Activated CD8-positive, alpha-beta memory T cell treated with anti-CD3 and anti-CD28 coated beads, Interleukin-2, amount 50 U/mL, for 48 hours (primary cell): ENCODE results near the gene EPHA2.

Experiments
- DNase-seq: peaks from one replicate; pipeline ENCODE4 v3.0.0-alpha.2; 2020

EPHA2 gene

DNA sequence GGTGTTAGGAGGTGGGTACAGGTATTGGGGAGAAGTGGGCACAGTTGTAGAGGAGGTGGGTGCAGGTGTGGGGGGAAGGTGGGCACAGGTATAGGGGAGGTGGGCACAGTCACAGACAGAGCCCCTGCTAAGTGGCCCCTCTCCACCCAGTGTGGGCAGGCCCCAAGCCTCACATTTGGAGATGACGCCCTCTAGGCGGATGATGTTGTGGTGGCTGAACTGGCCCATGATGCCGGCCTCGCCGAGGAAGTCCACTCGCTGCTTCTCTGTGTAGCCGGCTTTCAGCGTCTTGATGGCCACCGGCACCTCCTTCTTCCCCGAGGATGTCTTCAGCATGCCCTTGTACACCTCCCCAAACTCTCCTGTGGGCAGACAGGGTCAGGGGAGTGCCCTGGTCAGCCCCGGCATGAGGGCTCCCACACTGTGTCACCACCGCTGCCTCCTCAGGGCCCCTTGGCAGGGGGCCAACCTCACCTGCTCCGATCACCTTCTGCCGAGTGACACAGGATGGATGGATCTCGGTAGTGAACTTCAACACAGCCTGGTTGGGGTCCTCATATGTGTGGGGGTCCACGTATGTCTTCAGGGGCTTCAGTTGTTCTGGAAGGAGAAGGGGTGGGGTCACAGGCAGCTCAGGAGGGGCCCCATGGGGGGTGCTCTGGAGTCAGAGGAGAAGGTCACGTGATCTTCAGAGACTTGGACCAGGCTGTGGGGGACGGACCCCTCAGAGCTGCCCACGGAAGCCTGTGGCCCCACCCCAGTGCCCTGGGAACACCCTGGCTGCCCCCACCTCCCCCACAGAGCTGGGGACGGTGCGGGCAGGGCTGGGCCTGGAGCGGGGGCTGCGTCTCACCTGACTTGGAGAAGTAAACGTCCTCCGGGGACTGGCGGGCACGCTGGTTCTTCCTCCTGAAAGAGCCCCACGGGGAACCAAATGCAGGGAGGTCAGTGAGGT, 22.6 kb downstream of the EPHA2 start:
- no peak for DNase-seq

DNA sequence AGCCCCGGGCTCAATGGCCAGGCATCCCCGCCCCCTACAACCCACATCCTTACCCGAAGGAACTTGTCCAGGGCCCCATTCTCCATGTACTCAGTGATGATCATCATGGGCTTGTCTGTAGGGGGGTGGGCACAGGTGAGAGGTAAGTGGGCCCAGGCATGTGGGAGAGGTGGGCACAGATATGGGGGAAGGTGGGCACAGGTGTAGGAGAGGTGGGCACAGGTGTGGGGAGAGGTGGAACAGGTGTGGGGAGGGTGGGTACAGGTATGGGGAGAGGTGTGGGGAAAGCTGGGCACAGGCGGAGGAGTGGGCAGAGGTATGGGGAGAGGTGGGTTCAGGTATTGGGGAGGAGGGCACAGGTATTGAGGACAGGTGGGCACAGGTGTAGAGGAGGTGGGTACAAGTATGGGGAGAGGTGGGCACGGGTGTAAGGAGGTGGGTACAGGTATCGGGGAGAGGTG, 23.5 kb downstream of the EPHA2 start:
- DNase-seq: no peak

DNA sequence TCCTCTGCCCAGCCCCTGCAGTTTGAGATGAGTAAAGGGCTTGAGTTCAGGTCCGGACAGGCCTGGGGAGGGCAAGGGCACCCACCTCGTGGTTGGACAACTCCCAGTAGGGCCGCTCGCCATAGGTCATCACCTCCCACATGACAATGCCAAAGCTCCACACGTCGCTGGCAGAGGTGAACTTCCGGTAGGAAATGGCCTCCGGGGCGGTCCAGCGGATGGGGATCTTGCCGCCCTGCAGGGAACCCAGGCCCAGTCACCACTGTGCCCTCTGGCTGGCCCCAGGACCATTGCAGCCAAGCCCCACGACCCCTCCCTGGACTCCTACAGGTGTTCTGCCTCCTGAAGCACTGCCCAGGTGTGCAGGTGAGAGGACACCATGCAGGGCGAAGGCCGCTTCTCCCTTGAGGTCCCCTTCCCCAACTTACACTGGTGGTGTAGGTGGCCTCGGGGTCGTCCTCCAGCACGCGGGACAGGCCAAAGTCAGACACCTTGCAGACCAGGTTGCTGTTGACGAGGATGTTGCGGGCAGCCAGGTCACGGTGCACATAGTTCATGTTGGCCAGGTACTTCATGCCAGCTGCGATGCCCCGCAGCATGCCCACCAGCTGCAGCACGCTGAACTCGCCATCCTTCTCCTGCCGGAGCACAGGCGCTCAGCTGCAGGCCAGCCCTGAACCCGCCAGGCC, 24.1 kb downstream of the EPHA2 start:
- no peak for DNase-seq

DNA sequence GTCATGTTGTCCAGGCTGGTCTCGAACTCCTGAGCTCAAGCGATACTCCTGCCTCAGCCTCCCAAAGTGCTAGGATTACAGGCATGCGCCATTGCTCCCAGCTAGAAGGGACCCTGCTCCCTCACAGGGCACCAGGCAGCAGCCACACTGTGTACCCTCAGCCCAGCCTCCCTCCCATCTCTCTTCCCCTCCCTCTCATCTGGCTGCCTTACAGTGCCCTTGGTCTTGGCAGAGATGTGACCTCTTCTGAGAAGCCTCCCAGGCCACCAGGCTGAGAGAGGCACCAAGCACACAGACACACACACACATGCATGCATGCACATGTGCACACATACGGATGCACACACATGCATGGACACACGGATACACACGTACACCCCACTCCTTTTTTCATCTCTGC, 25.0 kb downstream of the EPHA2 start:
- DNase-seq: no peak

DNA sequence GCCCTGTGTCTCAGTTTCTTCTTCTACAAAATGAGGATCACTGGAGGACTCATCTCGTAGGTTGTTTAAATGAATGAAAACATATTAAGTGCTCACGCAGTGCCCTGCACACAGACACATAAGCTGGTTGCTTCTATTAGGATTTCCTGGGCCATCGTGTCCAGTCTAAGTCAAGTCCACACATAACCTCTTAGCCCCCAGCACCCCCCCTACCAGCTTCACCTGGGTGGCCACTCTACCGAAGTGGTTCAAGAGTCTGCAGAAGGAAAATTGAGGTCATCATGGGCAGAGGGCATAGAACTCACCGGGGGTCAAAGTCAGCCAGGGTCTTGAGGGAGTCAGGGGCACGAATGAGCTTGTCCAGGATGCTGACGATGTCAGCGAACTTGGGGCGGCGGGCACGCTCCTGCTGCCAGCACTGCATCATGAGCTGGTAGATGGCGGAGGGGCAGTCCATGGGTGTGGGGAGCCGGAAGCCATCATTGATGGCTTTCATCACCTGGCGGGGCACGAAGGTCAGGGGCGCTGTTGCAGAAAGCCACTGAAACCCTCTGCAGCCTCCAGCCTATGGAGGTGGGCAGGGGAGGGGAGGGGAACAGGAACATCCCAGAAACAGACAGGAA, 25.8 kb downstream of the EPHA2 start:
- DNase-seq: no peak

DNA sequence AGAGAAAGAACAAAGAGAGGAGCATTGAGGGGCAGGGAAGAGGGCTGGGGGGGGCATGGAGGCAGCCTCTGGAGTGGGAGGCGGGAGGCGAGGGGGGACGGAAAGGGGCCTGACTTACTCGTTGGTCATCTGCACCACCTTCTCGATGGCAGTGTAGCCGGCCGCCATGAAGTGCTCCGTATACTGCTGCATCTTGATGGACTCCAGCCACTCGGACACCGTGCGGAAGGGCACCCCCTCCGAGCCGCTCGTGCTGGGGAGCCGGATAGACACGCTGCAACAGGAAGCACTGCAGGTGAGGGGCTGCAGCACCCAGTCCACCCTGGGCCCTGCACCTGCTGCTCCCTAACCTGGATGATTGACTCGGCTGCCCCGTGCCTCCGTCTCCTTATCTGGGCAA, 26.6 kb downstream of the EPHA2 start:
- DNase-seq: no peak

DNA sequence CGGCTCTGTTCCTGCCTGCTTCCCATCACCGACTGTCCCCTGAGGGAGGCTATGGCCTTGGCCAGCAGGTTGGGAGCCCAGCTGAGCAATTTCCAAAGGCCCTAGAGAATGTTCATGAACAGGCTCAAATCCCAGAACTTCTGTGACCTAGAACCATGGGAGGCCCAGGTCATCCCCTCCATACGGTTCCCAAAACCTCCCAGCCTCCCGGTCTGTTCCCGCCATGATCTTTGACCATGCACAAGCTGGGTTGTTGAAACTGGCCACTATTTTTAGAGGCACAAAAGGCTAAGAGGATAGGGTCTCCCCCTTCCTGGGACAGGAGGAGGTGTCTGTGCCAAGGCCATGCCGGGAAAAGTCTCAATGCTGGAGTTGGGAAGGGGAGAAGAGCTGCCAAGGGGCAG, 27.5 kb downstream of the EPHA2 start:
- DNase-seq: no peak

DNA sequence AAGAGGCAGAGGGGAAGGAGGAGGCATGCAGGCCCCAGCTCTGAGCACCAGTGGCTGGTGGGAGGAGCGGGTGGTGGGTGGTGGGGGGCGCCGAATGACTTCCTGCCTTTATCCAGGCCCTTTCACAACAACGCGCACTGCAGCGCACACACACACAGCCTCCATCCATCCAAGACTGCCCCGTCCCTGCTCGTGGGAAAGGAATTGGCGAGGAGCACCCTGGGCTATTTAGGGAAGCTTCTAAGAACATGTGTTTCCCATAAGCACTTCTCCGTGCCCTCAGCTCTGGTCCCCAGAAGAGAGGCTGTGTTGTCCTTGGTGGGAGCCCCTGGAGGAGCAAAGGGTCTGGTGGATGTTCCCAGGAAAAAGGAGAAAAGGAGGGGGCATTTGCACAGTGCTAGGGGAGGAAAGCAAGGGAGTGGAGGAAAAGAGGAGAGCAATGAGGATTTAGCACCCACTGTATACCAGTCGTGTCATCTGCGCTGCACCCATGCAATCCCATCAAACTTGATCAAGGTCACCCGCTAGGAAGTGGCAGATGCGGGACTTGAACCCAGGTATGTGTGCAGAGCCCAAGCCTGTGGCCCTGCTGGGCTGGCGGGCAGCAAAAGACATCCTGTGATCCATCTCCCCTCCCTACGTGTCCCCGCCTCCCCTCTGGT, 28.1 kb downstream of the EPHA2 start:
- DNase-seq: no peak

DNA sequence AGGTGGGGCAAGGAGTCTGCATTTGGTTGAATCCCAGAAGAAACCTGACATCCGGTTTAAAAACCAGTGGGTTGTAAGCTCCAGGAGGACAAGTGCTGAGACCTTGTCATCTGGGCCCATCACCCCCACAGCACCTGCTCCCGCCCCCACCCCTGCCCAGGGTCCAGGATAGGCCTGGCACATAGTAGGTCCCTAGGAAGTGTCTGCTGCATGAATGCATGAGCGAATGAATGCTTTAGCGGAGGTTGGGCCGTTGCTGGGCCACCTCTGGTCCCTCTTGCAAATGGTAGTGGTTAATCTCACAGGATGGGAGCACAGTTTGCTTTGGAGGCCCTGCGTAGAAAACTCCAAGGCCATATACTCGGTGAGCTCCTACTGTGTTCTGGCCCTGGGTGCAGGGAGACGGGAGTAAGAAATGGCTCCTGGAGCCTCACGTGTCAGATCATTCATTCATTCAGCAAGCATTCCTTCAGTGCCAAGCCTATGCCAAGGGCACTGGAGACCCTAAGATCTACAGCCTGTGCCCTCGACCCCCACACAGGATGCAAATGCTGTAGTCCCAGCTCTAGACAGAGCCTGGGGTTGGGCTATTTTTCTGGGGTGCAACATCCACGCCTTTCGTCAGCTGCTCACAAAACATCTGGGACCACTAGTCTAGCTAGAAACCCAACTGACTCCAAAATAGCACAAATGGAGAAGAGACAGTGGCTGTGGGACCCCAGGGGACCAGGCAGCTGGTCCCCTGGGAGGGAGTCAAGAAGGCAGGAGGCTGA, 28.9 kb downstream of the EPHA2 start:
- DNase-seq: no peak

DNA sequence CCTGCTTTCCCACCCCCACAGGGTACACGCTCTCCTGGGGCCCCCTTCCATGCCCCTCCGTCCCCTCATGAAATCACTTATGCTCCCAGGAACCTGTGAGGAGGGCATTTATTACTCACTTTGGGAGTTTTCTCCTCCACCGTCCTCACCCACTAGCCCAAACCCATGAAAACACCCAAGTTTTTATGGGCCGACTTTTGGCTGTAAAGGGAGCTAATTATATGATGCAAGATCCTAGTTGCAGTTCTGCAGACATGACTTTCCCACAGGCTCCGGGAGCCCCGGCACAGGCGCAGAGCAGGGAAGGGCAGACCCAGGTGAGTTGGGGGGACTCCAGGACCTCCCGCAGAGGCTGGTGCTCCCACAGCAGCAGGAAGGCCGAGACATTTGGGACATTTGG, 29.7 kb downstream of the EPHA2 start:
- DNase-seq: no peak

DNA sequence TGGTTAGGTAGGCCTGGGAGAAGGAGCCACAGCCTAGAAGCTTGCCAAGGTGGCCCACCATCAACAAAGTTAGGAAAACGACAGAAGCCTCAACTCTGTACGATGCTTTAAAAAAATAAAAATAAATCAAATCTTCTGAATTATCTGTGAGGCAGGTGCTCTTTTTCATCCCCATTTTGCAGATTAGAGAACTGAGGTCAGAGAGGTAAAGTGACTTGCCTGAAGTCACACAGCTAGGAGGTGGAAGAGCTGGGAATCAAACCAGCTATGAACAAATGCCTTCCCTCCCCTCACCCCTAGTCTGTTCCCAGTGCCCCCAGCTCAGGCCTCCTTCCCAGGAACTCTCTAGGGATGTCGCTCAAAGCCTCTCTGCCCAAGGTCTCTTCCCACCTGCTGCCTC, 30.4 kb downstream of the EPHA2 start:
- no peak for DNase-seq

DNA sequence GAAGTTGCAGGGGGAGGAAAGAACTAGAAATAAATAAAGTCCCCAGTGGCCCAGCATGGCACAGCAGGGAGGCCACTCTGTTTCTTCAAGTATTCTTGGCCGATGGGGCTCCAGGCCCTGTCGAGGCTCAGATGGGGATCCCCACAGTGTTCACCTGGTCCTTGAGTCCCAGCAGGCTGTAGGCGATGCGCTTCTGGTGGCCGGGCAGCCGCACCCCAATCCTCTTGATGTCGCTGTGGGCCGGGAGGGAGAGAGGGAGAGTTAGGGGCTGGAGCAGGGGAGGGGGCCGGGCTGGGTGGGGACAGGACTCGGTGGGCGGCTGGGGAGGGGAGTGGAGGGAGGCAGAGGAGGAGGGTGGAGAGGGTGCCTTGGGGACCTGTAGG, 30.8 kb downstream of the EPHA2 start:
- DNase-seq: no peak

DNA sequence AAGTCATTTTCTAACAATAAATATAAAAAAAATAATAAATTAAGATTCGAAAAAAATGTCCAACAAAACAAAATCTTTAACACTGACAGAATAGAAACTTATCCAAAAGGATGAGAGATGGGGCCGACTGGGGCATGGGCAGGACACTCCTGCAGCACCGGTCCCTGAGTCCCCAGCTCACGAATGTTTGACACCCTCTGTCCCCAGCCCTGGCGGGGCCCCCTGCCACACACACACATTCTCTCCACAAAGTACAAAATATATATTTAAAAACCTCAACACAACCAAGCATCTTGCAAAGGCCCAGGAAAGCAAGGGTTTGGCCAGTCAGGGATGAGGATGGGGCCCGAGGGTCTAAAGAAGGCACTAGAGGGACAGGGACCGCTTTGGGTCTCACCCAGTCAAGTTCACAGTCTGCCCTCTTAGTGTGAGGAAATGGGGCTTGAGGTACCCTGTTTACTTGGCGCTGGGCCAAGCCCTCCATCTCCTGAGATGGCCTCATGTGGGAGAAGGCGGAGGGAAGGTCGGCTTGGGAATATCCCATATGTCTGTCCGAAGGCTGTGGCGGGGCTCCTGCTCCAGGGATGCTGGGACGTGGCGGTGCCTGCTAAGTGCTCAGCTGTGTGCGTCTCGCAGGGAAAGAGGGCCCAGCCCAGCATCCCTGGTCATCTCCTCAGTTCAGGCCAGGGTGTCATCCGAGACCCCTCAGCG, 31.3 kb downstream of the EPHA2 start:
- no peak for DNase-seq

DNA sequence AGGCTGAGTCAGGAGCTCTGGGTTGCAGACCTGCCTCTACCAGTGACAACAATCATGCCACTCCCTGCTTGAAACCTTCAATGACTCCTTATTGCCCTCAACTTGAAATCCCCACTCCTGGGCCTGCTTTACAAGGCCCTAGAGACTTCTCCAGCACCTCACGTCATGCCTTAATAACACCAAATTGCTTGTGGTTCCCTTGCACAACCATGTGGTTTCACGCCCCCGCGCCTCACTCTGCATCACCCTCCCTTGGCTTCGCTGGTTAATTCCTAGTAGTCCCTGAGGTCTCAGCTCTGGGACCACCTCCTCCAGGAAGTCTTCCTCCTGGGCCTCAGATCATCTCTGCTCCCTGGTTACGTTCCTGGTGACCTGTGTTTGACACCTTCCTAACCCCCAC, 33.0 kb downstream of the EPHA2 start:
- peak; percentile 79 for DNase-seq

DNA sequence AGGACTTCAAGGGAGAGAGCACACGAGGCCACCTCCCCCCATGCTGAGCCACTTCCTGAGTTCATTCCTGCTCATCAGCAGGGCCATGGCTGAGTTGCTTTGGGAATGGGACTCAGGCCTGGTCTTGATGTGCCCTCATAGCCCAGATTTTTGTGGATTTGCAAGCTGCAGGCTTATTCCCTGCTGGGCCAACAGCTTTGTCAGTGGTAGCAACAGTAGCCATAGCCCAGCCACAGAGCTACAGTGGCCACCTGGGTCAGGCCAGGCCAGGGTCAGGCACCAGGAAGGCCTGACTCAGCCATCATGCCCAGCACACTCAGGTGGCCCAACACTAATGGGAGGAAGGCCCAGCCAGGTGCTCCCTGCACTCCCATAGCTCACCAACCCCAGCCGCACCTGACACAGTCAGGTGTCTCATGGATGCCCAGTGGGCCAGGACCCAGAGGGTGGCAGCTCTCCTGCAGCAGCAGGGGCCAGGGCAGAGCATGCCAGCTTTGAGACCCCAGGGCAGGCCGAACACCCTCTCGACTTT, 33.5 kb downstream of the EPHA2 start:
- DNase-seq: no peak

DNA sequence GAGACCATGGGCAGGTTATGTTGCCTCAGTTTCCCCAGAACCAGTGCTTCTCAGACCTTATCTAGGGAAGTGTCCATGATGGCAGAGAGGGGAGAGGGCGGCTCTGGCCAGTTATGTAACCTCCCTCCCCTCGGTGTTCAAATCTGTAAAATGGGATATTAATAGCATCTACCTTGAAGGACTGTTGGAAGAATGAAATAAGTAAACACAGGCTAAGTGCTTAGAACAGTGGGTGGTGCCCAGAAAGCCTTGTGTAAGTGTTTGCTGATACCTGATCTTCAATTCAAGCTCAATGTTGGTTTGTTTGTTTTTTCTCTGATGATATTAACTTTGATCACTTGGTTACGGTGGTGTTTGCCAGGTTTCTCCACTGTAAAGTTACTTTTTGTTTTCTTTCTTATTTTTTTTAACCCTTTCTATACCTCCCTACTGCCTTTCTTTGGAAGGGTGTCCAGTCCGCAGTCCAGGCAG, 34.9 kb downstream of the EPHA2 start:
- DNase-seq: no peak

DNA sequence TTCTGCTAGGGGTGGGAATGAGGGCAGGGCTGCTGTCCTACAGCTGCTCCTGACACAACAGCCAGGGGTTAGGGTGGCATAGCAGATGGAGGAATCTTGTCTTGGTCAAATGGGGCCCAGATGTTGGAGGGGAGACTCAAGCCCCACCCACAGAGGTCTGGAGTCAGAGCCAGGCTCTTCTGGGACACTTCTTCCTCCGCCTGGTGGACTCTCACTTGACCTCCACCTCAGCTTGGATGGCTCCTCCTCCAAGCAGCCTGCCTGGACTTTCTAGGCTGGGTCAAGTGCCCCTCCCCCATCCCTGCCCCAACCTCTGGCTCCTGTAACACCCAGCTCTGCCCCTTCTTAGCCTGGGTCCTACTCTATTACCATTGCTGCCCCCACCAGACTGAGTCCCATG, 35.5 kb downstream of the EPHA2 start:
- no peak for DNase-seq

DNA sequence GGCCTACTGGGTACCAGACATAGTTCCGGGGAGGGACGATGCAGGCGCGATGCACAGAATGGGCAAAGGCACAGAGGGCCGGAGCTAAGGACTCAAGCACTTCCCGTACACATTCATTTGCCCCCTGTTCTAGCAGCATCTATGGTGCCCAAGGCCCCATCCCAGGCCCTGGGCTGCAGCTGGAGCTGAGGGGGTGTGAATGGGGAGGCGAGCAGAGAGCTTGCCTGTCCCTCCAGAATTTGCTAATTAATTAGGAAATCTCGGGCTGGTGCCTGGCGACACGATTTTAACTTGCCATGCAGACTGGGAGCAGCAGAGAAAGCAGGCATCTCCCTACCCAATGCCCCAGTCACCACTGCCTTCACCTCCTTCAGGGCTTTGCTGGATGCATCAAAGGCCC, 35.9 kb downstream of the EPHA2 start:
- DNase-seq: no peak

DNA sequence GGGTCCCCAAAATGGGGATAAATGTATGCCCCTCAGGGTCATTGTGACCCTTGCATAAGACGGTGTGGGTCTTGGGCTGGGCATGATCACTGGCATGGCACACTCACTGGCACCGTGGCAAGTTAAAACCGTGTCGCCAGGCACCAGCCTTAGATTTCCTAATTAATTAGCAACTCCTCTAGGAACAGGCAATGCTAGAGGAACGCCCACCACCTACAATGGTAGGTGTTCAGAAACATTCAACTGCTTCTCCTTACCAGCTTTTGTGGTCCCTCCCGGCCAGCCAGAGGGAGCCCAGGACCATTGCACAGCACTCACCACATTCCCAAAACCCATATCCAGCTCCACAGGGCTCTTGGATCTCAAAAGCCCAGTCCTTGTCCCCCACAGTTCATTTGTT, 36.4 kb downstream of the EPHA2 start:
- no peak for DNase-seq

DNA sequence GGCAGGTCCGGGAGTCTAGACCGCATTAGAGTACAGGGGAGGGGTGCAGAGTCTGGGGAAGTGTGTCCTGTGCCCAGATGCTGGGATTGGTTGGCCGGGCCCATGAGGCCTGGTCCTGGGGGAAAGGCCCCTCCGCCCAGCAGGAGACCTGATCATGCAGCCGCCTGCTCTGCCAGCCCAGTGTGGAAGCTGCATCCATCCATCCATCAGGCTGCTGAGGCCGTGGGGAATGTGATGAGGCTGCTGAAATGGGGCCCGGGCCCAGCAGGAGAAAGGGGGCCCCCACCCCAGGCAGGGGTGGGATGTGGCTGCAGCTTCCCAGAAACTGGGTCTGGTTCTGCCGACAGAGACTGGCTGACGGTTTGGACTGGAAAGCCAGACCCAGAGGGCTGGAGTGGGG, 37.2 kb downstream of the EPHA2 start:
- no peak for DNase-seq

DNA sequence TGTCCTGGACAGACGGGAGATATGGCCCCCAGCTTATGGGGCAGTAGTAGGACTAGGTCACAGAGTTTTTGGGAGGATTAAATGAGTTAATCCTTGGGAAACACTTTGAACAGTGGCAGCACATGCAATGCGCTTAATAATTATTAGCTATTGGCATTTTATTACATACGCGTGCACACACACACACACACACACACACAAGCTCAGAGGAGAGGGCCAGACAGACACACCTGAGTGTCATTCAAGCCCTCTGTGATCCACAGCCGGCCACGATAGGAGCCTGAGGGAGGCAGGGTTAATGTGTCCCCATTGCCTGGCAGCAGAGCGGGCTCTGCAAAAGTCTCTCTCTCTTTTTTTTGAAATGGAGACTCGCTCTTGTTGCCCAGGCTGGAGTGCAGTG, 37.9 kb downstream of the EPHA2 start:
- DNase-seq: no peak
